MCF 10A (cell line): ENCODE data around the gene ADGRL3. TPM values are rescaled to one million over a fixed set of nuclear protein-coding genes. Genes with fewer than 3 reads are reported as not detected.
A peak's percentile ranks its signal among the peaks of the same experiment; 100 is the strongest.

Experiments
- Bru-seq: library from RNA; stranded (reverse); fragments of 400-500 nt; gene quantifications from one replicate; lab custom pipeline; 2021; lab: Mats Ljungman, UMichigan
- BruChase-seq, 2 experiments: library from RNA; stranded (reverse); fragments of 400-500 nt; gene quantifications; one replicate each; lab custom pipeline; 2021; lab: Mats Ljungman, UMichigan
- BruUV-seq: library from RNA; stranded (reverse); fragments of 400-500 nt; replicated peaks from 2 replicates; lab custom pipeline; 2021; lab: Mats Ljungman, UMichigan
- CTCF ChIA-PET: fragments of 300-600 bp; sonication (Branson Sonifier 250); formaldehyde crosslinking; extraction: SDS; loops from one replicate; lab custom pipeline; 2021; ENCODE audit warnings: antibody characterized with exemption, inconsistent platforms; lab: Yijun Ruan, JAX
- POLR2A ChIA-PET: fragments of 300-600, 350-650 bp; sonication (Branson Sonifier 250); formaldehyde crosslinking; extraction: SDS; loops from one replicate; lab custom pipeline; 2020; ENCODE audit warnings: antibody characterized with exemption, inconsistent platforms; lab: Yijun Ruan, JAX
- DNase-seq: peaks from one replicate; pipeline ENCODE4 v3.0.0-alpha.2; 2018; ENCODE audit not compliant: unreplicated experiment
- H3K27ac Mint-ChIP-seq: one replicate; pipeline ENCODE4 v1.8.0; 2022; ENCODE audit warnings: mild to moderate bottlenecking, low read depth, mixed read lengths; ENCODE audit not compliant: unreplicated experiment
- H3K27me3 Mint-ChIP-seq: one replicate; pipeline ENCODE4 v1.8.0; 2022; ENCODE audit warnings: mixed read lengths; ENCODE audit not compliant: insufficient read depth, unreplicated experiment
- H3K36me3 Mint-ChIP-seq: one replicate; pipeline ENCODE4 v1.8.0; 2022; ENCODE audit warnings: mild to moderate bottlenecking, moderate library complexity, mixed read lengths; ENCODE audit not compliant: insufficient read depth, unreplicated experiment
- H3K4me1 Mint-ChIP-seq: one replicate; pipeline ENCODE4 v1.8.0; 2022; ENCODE audit warnings: mixed read lengths; ENCODE audit not compliant: insufficient read depth, unreplicated experiment
- H3K4me3 Mint-ChIP-seq: one replicate; pipeline ENCODE4 v1.8.0; 2022; ENCODE audit warnings: mild to moderate bottlenecking, moderate library complexity, mixed read lengths; ENCODE audit not compliant: unreplicated experiment
- H3K9me3 Mint-ChIP-seq: one replicate; pipeline ENCODE4 v1.8.0; 2022; ENCODE audit warnings: mixed read lengths; ENCODE audit not compliant: unreplicated experiment
- CTCF ChIP-seq: fragments of 200-600 bp; IDR thresholded peaks from one replicate; pipeline ENCODE4 v1.8.0; 2022; ENCODE audit warnings: antibody characterized with exemption, mild to moderate bottlenecking; ENCODE audit not compliant: unreplicated experiment
- intact Hi-C: fragments of 100-400 bp; cut with micrococcal nuclease; formaldehyde crosslinking; loops from 2 replicates; pipeline ENCODE4 v1.14.1; 2022
- long read RNA-seq: library from polyadenylated mRNA; stranded (forward); transcript quantifications from one replicate; pipeline ENCODE4 v2.0.0, GENCODE V29; 2022
- total RNA-seq: library from RNA; stranded (reverse); gene quantifications from 2 replicates; pipeline ENCODE4 v1.2.3, GENCODE V29; 2022

Gene ADGRL3
- total RNA-seq (3.5 and 3.6 TPM in 2 replicates), Bru-seq, nascent RNA (percentile 43 among the genes with signal in this experiment), BruChase-seq, experiment 1, labeled RNA remaining after a 6-hour chase (percentile 34 among the genes with signal in this experiment), BruChase-seq, experiment 2, labeled RNA remaining after a 2-hour chase (percentile 37 among the genes with signal in this experiment)
- long read RNA-seq, partial matches to known transcripts: 3 of 5 reads
- long read RNA-seq, other reads (novel, unspliced or antisense): 2 of 5 reads

DNA sequence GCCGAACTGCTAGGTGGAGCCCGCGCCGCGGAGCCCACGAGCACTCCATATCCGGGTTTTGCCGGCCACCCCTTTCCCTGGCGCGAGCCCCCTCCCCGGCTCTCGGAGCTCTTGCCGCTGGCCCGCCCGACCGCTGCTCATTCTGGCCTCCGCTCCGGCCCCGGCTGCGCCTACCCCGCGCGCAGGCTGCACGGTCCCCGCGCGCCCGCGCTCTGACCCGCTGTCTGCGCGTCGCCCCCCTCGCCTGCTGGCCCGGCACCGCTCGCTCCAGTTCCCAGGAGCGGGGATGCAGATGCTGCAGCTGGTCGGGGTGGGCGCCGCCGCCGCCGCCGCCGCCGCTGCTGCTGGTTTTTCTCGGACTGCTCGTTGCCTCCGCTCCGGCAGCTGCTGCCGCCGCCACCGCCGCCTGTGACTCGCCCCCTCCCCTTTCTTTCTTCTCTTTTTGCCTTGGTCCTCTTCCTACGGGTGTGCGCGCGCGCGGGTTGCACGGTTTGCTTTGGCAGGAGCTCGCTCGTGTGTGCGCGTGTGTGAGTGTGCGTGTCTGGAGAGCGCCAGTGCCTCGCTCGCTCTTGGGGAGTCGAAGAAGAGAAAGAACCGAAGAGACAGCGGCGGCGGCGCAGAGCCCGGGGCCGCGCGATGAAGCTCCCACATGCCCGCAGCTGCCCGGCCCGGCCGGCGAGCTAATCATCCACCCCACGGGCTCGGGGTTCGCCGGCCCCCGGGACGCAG is at the start of gene ADGRL3:
Gene ADGRL3 (plus strand): TSS at position 140 of the 729 bp plus-strand sequence.
- Mint-ChIP-seq H3K27ac (no peak within 1 kb of the TSS), H3K4me3 (peak within 1 kb of the TSS; percentile 79), H3K9me3 (no peaks in the 10 kb centered on the region), H3K4me1 (peaks cover 22% of the 10 kb centered on the region), H3K36me3 (no peaks in the 10 kb centered on the region), H3K27me3 (no peaks in the 10 kb centered on the region)
- ChIA-PET POLR2A (interaction anchor here (0.6 to 1.1 kb wide), 3 partner anchors 10 to 757 kb away, joined by 3 to 5 read pairs (median 3); no protein-coding TSS in a partner anchor), CTCF (interaction anchor here (0.6 to 1.0 kb wide), 3 partner anchors 393 to 1443 kb away, joined by 3 read pairs; no protein-coding TSS in a partner anchor)
- intact Hi-C loops: loop anchor here (5.0 to 10.0 kb wide), 3 partner anchors 264 to 1444 kb away; no protein-coding TSS in a partner anchor
- no peak for TF ChIP-seq CTCF
- BruUV-seq: no TSS peak
- peak; percentile 38 for DNase-seq

DNA sequence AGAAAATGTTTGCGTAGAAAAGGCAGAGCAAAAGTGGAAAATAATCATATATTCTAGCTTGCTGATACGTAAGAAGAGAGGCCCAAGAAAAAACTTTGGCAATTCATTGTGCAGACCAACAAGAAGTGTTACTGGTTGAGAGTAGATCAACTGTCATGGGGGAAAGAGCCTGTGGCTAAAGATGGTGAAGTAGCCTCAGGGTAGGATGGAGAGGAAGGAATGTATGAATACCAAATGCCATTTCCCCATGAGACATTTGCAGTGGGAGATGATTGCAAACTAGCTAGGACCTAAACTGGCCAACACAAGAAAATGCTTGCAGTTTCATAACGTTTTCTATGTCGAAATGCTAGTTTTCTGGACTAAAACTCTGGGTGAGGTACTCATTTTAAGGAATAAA is 47.7 kb upstream of the ADGRL3 start:
- Mint-ChIP-seq H3K27ac (no peak overlapping the region), H3K4me3 (no peak overlapping the region), H3K9me3 (no peaks in the 10 kb centered on the region), H3K27me3 (no peaks in the 10 kb centered on the region), H3K4me1 (peaks cover 6% of the 10 kb centered on the region), H3K36me3 (no peaks in the 10 kb centered on the region)
- no peak for TF ChIP-seq CTCF
- CTCF ChIA-PET: no interaction called here
- intact Hi-C loops: no loop called here
- POLR2A ChIA-PET: no interaction called here
- no TSS peak for BruUV-seq
- no peak for DNase-seq

DNA sequence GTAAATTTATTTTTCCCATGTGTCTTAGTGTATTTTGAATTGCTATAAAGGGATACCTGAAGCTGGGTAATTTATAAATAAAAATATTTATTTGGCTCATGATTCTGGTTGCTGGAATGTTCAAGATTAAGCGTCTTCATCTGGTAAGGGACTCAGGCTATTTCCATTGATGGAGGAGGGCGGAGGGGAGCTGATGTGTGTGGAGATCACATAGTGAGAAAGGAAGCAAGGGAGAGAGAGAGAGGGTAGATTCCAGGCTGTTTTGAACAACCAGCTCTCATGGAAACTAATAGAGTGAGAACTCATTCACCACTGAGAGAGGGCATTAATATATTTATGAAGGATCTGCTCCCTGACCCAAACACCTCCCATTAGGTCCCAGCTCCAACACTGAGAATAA is 39.6 kb upstream of the ADGRL3 start:
- no peak for TF ChIP-seq CTCF
- Mint-ChIP-seq H3K4me3 (no peak overlapping the region), H3K36me3 (no peaks in the 10 kb centered on the region), H3K4me1 (peaks cover 4% of the 10 kb centered on the region), H3K27ac (no peak overlapping the region), H3K27me3 (no peaks in the 10 kb centered on the region), H3K9me3 (no peaks in the 10 kb centered on the region)
- BruUV-seq: no TSS peak
- ChIA-PET CTCF (no interaction called here), POLR2A (interaction anchor here (0.6 to 0.7 kb wide), 2 partner anchors 42 to 352 kb away, joined by 3 read pairs; no protein-coding TSS in a partner anchor)
- no peak for DNase-seq
- intact Hi-C loops: no loop called here

- intact Hi-C loops: no loop called here
- Mint-ChIP-seq H3K27me3 (no peaks in the 10 kb centered on the region), H3K4me1 (peaks cover 4% of the 10 kb centered on the region), H3K36me3 (no peaks in the 10 kb centered on the region), H3K4me3 (no peak overlapping the region), H3K27ac (no peak overlapping the region), H3K9me3 (no peaks in the 10 kb centered on the region)
- no TSS peak for BruUV-seq
- ChIA-PET POLR2A (no interaction called here), CTCF (no interaction called here)
- no peak for DNase-seq
- TF ChIP-seq CTCF: no peak
Observed at GRCh38 chr4:61162116-61162515, 38.0 kb upstream of the ADGRL3 start.
